ENCODE data around the gene CCNH.

CCNH gene

DNA sequence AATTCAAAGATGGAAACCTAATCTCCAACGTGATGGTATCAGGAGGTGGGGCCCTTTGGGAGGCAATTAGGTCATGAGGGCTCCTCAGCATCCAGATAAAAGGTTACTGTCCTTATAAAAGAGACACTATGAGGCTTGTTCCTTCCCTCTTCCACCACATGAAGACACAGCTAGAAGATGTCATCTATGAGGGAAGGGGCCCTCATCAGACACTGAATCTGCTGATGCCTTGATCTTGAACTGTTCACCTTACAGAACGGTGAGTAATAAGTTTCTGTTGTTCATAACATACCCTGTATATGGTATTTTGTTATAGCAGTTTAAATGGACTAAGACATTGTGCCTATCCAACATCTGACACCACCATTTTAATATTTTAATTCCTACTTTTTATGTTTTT, 19.7 kb upstream of the CCNH start:
- Histone ChIP-seq H3F3A (ENCODE audit: insufficient read depth, low read length) (no peaks in the 10 kb centered on the region), H3K4me2 (ENCODE audit: low read depth, low read length) (no peak overlapping the region), H3K9me3 (replicated peaks; ENCODE audit: insufficient read depth, low read length) (no peaks in the 10 kb centered on the region), H3K4me1 (ENCODE audit: low read length) (no peaks in the 10 kb centered on the region), H3K9me2 (replicated peaks; ENCODE audit: insufficient read depth, low read length) (no peaks in the 10 kb centered on the region), H4K20me1 (ENCODE audit: insufficient read depth, low read length) (no peaks in the 10 kb centered on the region), H3K27ac (ENCODE audit: low read length) (no peak overlapping the region), H3K4me3 (ENCODE audit: low read length) (no peak overlapping the region), H3K27me3 (replicated peaks; ENCODE audit: insufficient read depth, low read length) (no peaks in the 10 kb centered on the region), H3K79me2 (ENCODE audit: low read length) (no peaks in the 10 kb centered on the region), H3K36me3 (replicated peaks; ENCODE audit: insufficient read depth, low read length) (no peaks in the 10 kb centered on the region), H2AFZ (ENCODE audit: low read length) (no peak overlapping the region), H3K9ac (ENCODE audit: low read length) (no peak overlapping the region)
- DNase-seq, result no peak
- TF ChIP-seq EZH2phosphoT487 (IDR thresholded peaks at IDR 0.05; ENCODE audit: low read length), result no peak
- no peak for TF ChIP-seq EZH2 (optimal IDR thresholded peaks at IDR 0.05; ENCODE audit: low read depth, low read length)
- TF ChIP-seq, protein P1, sequence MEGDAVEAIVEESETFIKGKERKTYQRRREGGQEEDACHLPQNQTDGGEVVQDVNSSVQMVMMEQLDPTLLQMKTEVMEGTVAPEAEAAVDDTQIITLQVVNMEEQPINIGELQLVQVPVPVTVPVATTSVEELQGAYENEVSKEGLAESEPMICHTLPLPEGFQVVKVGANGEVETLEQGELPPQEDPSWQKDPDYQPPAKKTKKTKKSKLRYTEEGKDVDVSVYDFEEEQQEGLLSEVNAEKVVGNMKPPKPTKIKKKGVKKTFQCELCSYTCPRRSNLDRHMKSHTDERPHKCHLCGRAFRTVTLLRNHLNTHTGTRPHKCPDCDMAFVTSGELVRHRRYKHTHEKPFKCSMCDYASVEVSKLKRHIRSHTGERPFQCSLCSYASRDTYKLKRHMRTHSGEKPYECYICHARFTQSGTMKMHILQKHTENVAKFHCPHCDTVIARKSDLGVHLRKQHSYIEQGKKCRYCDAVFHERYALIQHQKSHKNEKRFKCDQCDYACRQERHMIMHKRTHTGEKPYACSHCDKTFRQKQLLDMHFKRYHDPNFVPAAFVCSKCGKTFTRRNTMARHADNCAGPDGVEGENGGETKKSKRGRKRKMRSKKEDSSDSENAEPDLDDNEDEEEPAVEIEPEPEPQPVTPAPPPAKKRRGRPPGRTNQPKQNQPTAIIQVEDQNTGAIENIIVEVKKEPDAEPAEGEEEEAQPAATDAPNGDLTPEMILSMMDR (IDR thresholded peaks at IDR 0.05; ENCODE audit: low read length), result no peak

DNA sequence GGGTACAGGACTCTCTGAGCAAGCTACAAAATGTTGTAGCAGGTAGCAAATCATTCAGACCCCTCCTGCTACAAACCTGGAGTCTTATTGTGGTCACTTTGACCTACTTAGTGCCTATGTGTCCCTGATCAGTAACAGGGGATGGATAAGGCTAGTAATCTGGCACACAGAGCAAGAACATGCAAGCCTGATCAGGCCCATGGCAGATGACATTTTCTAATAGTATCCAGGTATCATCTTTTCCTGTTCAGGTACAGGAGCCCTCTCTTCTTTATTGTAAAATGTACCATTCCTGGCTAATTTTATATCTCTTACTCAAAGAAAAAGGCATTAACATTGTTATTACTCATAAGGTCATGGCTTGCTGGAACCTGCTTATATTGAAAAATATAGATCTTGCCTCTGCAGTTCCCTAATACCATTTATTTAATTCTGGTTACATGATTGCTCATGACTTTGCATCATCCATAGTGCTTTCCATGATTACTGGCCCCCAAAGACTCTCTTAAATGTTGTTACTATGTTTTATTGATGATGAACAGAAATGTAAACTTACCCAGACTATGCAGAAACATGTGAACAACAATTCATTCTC, 18.2 kb upstream of the CCNH start:
- no peaks in the 10 kb centered on the region for H3K79me2 ChIP-seq (ENCODE audit: low read length)
- H3K9ac ChIP-seq (ENCODE audit: low read length), result no peak overlapping the region
- no peaks in the 10 kb centered on the region for H3K27me3 ChIP-seq (replicated peaks; ENCODE audit: insufficient read depth, low read length)
- no peak overlapping the region for H3K4me2 ChIP-seq (ENCODE audit: low read depth, low read length)
- H3K27ac ChIP-seq (ENCODE audit: low read length), result no peak overlapping the region
- no peaks in the 10 kb centered on the region for H4K20me1 ChIP-seq (ENCODE audit: insufficient read depth, low read length)
- TF ChIP-seq EZH2phosphoT487 (IDR thresholded peaks at IDR 0.05; ENCODE audit: low read length) (no peak), EZH2 (optimal IDR thresholded peaks at IDR 0.05; ENCODE audit: low read depth, low read length) (no peak)
- TF ChIP-seq, protein P1 (IDR thresholded peaks at IDR 0.05; ENCODE audit: low read length), result no peak
- H3K4me1 ChIP-seq (ENCODE audit: low read length), result no peaks in the 10 kb centered on the region
- H2AFZ ChIP-seq (ENCODE audit: low read length), result no peak overlapping the region
- no peaks in the 10 kb centered on the region for H3K9me3 ChIP-seq (replicated peaks; ENCODE audit: insufficient read depth, low read length)
- no peaks in the 10 kb centered on the region for H3K36me3 ChIP-seq (replicated peaks; ENCODE audit: insufficient read depth, low read length)
- DNase-seq, result no peak
- no peaks in the 10 kb centered on the region for H3F3A ChIP-seq (ENCODE audit: insufficient read depth, low read length)
- H3K9me2 ChIP-seq (replicated peaks; ENCODE audit: insufficient read depth, low read length), result no peaks in the 10 kb centered on the region
- no peak overlapping the region for H3K4me3 ChIP-seq (ENCODE audit: low read length)

DNA sequence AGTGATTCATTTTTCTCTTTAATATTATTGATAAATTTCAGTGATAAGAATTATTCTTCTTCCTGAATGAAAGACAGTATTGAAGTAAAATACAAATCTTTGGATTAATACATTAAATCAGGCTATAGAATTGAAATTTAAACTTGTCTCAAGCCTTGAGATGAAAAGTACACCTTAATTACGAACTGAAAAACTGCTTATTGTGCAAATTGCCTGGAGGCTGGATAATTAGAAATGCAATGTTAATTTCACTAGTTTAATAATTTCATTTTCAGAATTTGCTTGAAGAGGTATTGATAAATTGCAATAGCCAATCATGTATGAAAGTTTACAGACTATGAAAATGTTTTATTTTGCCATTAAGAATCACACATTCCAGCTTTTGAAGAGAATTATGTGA, 11.0 kb upstream of the CCNH start:
- no peaks in the 10 kb centered on the region for H4K20me1 ChIP-seq (ENCODE audit: insufficient read depth, low read length)
- H3K27ac ChIP-seq (ENCODE audit: low read length), result no peak overlapping the region
- no peaks in the 10 kb centered on the region for H3K79me2 ChIP-seq (ENCODE audit: low read length)
- no peaks in the 10 kb centered on the region for H3K36me3 ChIP-seq (replicated peaks; ENCODE audit: insufficient read depth, low read length)
- H3K4me1 ChIP-seq (ENCODE audit: low read length), result no peaks in the 10 kb centered on the region
- TF ChIP-seq, protein P1 (IDR thresholded peaks at IDR 0.05; ENCODE audit: low read length), result no peak
- TF ChIP-seq EZH2 (optimal IDR thresholded peaks at IDR 0.05; ENCODE audit: low read depth, low read length) (no peak), EZH2phosphoT487 (IDR thresholded peaks at IDR 0.05; ENCODE audit: low read length) (no peak)
- H3K9me2 ChIP-seq (replicated peaks; ENCODE audit: insufficient read depth, low read length), result no peaks in the 10 kb centered on the region
- DNase-seq, result no peak
- H3K4me2 ChIP-seq (ENCODE audit: low read depth, low read length), result no peak overlapping the region
- no peaks in the 10 kb centered on the region for H3K27me3 ChIP-seq (replicated peaks; ENCODE audit: insufficient read depth, low read length)
- no peak overlapping the region for H3K4me3 ChIP-seq (ENCODE audit: low read length)
- no peaks in the 10 kb centered on the region for H3K9me3 ChIP-seq (replicated peaks; ENCODE audit: insufficient read depth, low read length)
- H3F3A ChIP-seq (ENCODE audit: insufficient read depth, low read length), result no peaks in the 10 kb centered on the region
- no peak overlapping the region for H3K9ac ChIP-seq (ENCODE audit: low read length)
- H2AFZ ChIP-seq (ENCODE audit: low read length), result no peak overlapping the region

All from MM.1S (cell line).